SK-N-SH treated with all-trans-retinoic acid at 6 μM for 48 hours (cell line): ENCODE measurements around the gene MUTYH.

Source experiments
- ATAC-seq: fragments of 200-7000 bp; cut with Tn5 transposase; 3 replicates; pipeline ENCODE4 v1.9.1; 2020; ENCODE audit warnings: mild to moderate bottlenecking, moderate library complexity
- ARNTL ChIP-seq: fragments of 450-650 bp; formaldehyde crosslinking; IDR thresholded peaks from 2 replicates; pipeline ENCODE4 v1.5.0; 2020; ENCODE audit warnings: low read depth, mild to moderate bottlenecking, moderate library complexity, borderline replicate concordance
- BACH2 ChIP-seq: fragments of 250-450 bp; sonication (Bioruptor Pico); IDR thresholded peaks from 2 replicates; pipeline ENCODE4 v1.9.0; 2021; ENCODE audit warnings: mild to moderate bottlenecking, borderline replicate concordance
- CREB5 ChIP-seq: fragments of 250-450 bp; sonication (Bioruptor Pico); IDR thresholded peaks from 2 replicates; pipeline ENCODE4 v1.5.1; 2020; ENCODE audit warnings: low read depth, mild to moderate bottlenecking, moderate library complexity
- CSDC2 ChIP-seq: fragments of 250-450 bp; sonication (Bioruptor Pico); IDR thresholded peaks from 2 replicates; pipeline ENCODE4 v1.5.0; 2020; ENCODE audit warnings: mild to moderate bottlenecking, moderate library complexity
- CSRNP3 ChIP-seq: fragments of 250-450 bp; sonication (Bioruptor Pico); IDR thresholded peaks from 2 replicates; pipeline ENCODE4 v1.5.1; 2021; ENCODE audit warnings: mild to moderate bottlenecking, moderate library complexity
- ESRRG ChIP-seq: fragments of 250-450 bp; sonication (Bioruptor Pico); IDR thresholded peaks from 2 replicates; pipeline ENCODE4 v1.6.1; 2021; ENCODE audit warnings: mild to moderate bottlenecking
- GLIS3 ChIP-seq: fragments of 250-450 bp; sonication (Bioruptor Pico); IDR thresholded peaks from 2 replicates; pipeline ENCODE4 v1.5.0; 2020; ENCODE audit warnings: mild to moderate bottlenecking, moderate library complexity
- ISL1 ChIP-seq: fragments of 250-450 bp; sonication (Bioruptor Pico); IDR thresholded peaks from 2 replicates; pipeline ENCODE4 v2.1.2; 2022; ENCODE audit warnings: mild to moderate bottlenecking, moderate library complexity
- OSR1 ChIP-seq: fragments of 250-450 bp; sonication (Bioruptor Pico); IDR thresholded peaks from 2 replicates; pipeline ENCODE4 v1.8.0; 2022; ENCODE audit warnings: moderate library complexity, mild to moderate bottlenecking, inconsistent platforms
- PPARA ChIP-seq: fragments of 250-450 bp; sonication (Bioruptor Pico); IDR thresholded peaks from 2 replicates; pipeline ENCODE4 v1.5.0; 2020; ENCODE audit warnings: mild to moderate bottlenecking, borderline replicate concordance
- RARB ChIP-seq: fragments of 250-450 bp; sonication (Bioruptor Pico); IDR thresholded peaks from 2 replicates; pipeline ENCODE4 v1.8.0; 2021; ENCODE audit warnings: mild to moderate bottlenecking, moderate library complexity
- TCF4 ChIP-seq: fragments of 250-450 bp; sonication (Bioruptor Pico); IDR thresholded peaks from 2 replicates; pipeline ENCODE4 v1.8.0; 2021; ENCODE audit warnings: mild to moderate bottlenecking, moderate library complexity, borderline replicate concordance
- TOX ChIP-seq: fragments of 250-450 bp; sonication (Bioruptor Pico); IDR thresholded peaks from 2 replicates; pipeline ENCODE4 v1.8.0; 2021; ENCODE audit warnings: mild to moderate bottlenecking, moderate library complexity, borderline replicate concordance
- ZC3H10 ChIP-seq: fragments of 250-450 bp; sonication (Bioruptor Pico); IDR thresholded peaks from 2 replicates; pipeline ENCODE4 v1.5.1; 2021; ENCODE audit warnings: mild to moderate bottlenecking, moderate library complexity
- ZFP3 ChIP-seq: fragments of 250-450 bp; sonication (Bioruptor Pico); IDR thresholded peaks from 2 replicates; pipeline ENCODE4 v1.5.0; 2020; ENCODE audit warnings: mild to moderate bottlenecking, moderate library complexity
- ZFP30 ChIP-seq: fragments of 450-650 bp; formaldehyde crosslinking; IDR thresholded peaks from 2 replicates; pipeline ENCODE4 v1.5.0; 2022; ENCODE audit warnings: mild to moderate bottlenecking, moderate library complexity
- ZNF565 ChIP-seq: fragments of 450-650 bp; formaldehyde crosslinking; conservative IDR thresholded peaks from 2 replicates; pipeline ENCODE4 v1.5.0; 2020; ENCODE audit warnings: low read depth, mild to moderate bottlenecking, moderate library complexity
- ZNF70 ChIP-seq: fragments of 450-650 bp; formaldehyde crosslinking; IDR thresholded peaks from 2 replicates; pipeline ENCODE4 v1.5.0; 2020; ENCODE audit warnings: mild to moderate bottlenecking, moderate library complexity
- ZNF8 ChIP-seq: fragments of 450-650 bp; formaldehyde crosslinking; IDR thresholded peaks from 2 replicates; pipeline ENCODE4 v1.5.0; 2020; ENCODE audit warnings: mild to moderate bottlenecking, moderate library complexity
- TF ChIP-seq, protein P1 (sequence below): fragments of 250-450 bp; sonication (Bioruptor Pico); IDR thresholded peaks from 2 replicates; pipeline ENCODE4 v1.8.0; 2021; ENCODE audit warnings: low read depth, mild to moderate bottlenecking, moderate library complexity, borderline replicate concordance

The MUTYH gene

GRCh38 chr1:45354838-45355237 is 14.6 kb upstream of the MUTYH start:
- TF ChIP-seq ZNF70 (CRISPR knock-in tag) (no peak), ZC3H10 (CRISPR knock-in tag) (no peak), ZNF565 (CRISPR knock-in tag) (no peak), TCF4 (CRISPR knock-in tag) (no peak), BACH2 (no peak), ARNTL (CRISPR knock-in tag) (no peak), ESRRG (CRISPR knock-in tag) (no peak), CSDC2 (CRISPR knock-in tag) (no peak)
- no peak for ATAC-seq

- no peak for ATAC-seq
- no peak for TF ChIP-seq ARNTL (CRISPR knock-in tag)
- no peak for TF ChIP-seq ISL1 (CRISPR knock-in tag)
- TF ChIP-seq CSDC2 (CRISPR knock-in tag), result no peak
- TF ChIP-seq CREB5, result no peak
- TF ChIP-seq, protein P1, sequence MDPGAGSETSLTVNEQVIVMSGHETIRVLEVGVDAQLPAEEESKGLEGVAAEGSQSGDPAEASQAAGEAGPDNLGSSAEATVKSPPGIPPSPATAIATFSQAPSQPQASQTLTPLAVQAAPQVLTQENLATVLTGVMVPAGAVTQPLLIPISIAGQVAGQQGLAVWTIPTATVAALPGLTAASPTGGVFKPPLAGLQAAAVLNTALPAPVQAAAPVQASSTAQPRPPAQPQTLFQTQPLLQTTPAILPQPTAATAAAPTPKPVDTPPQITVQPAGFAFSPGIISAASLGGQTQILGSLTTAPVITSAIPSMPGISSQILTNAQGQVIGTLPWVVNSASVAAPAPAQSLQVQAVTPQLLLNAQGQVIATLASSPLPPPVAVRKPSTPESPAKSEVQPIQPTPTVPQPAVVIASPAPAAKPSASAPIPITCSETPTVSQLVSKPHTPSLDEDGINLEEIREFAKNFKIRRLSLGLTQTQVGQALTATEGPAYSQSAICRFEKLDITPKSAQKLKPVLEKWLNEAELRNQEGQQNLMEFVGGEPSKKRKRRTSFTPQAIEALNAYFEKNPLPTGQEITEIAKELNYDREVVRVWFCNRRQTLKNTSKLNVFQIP (CRISPR knock-in tag), result no peak
- no peak for TF ChIP-seq ZFP3 (CRISPR knock-in tag)
- no peak for TF ChIP-seq TCF4 (CRISPR knock-in tag)
- TF ChIP-seq ESRRG (CRISPR knock-in tag), result no peak
- no peak for TF ChIP-seq TOX (CRISPR knock-in tag)
- TF ChIP-seq ZNF565 (CRISPR knock-in tag), result no peak
- TF ChIP-seq PPARA (CRISPR knock-in tag), result no peak
- TF ChIP-seq ZNF70 (CRISPR knock-in tag), result no peak
- TF ChIP-seq ZC3H10 (CRISPR knock-in tag), result no peak
- TF ChIP-seq RARB, result no peak
- TF ChIP-seq OSR1, result no peak
- no peak for TF ChIP-seq BACH2
- TF ChIP-seq GLIS3, result no peak
- no peak for TF ChIP-seq ZNF8 (CRISPR knock-in tag)
- TF ChIP-seq CSRNP3 (CRISPR knock-in tag), result no peak
Measured at GRCh38 chr1:45353685-45354084, 13.4 kb upstream of the MUTYH start.

GRCh38 chr1:45351508-45351907 is 11.3 kb upstream of the MUTYH start:
- no peak for ATAC-seq
- TF ChIP-seq ISL1 (CRISPR knock-in tag), result no peak
- no peak for TF ChIP-seq PPARA (CRISPR knock-in tag)
- TF ChIP-seq ZFP30 (CRISPR knock-in tag), result no peak
- no peak for TF ChIP-seq ZNF8 (CRISPR knock-in tag)
- TF ChIP-seq CREB5, result no peak
- no peak for TF ChIP-seq ZNF565 (CRISPR knock-in tag)
- TF ChIP-seq BACH2, result no peak
- no peak for TF ChIP-seq ARNTL (CRISPR knock-in tag)
- TF ChIP-seq GLIS3, result no peak
- TF ChIP-seq ZFP3 (CRISPR knock-in tag), result no peak
- no peak for TF ChIP-seq OSR1
- no peak for TF ChIP-seq ZNF70 (CRISPR knock-in tag)

DNA sequence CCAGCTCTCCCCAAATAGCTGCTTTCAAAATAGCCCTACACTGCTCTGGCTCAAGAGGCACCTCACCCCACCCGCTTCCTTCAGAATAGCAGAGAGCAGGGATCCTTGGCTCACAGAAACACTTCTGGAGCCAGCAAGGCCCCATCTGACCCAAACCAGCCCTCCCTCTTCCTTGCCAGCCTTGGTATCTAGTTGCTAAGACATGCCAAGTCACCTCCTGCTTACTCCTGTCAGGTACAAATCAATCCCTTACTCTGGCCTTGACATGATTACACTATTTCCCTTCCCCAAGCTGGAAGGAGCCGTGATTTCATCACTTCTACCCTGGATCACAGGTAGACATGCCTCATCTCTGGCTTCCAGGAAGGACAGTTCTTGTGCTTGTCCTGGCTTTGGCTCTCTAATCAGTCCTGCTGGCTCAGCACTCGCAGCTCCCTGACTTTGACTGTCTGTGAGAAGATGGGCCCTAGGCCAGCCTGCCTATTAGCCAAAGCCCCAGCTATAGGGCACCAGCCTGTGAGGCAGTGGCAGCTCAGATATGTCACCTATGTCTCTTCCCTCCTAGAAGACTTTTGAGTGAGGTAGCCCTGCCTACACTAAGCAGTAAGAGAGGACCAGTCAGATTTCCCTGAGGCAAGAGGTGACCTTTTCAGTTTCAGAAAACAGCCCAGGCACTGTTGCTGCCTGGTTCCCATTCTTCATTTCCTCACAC is 8.9 kb upstream of the MUTYH start:
- peak; percentile 35 for ATAC-seq

More for the DNA sequence above, 8.9 kb upstream of the MUTYH start:
- no peak for TF ChIP-seq ZFP30 (CRISPR knock-in tag)
- TF ChIP-seq CREB5, result no peak
- no peak for TF ChIP-seq CSRNP3 (CRISPR knock-in tag)
